Fibroblast of lung (primary cell): ENCODE data around the gene PXYLP1. TPM values are rescaled to one million over a fixed set of nuclear protein-coding genes. Genes with fewer than 3 reads are reported as not detected.

Source experiments
- DNase-seq, 2 donors: peaks; one replicate each; pipeline versions ENCODE4 v3.0.0 to v3.0.0-alpha.2; 2010; ENCODE audit warnings: low read depth in 2 of 2
- H2AFZ ChIP-seq: 2 replicates; pipeline ENCODE4 v1.5.1; 2012; ENCODE audit warnings: low read length, control low read depth, inconsistent platforms
- H3K27ac ChIP-seq: 2 replicates; pipeline ENCODE4 v1.5.1; 2011; ENCODE audit warnings: low read length, control low read depth; ENCODE audit not compliant: insufficient read depth
- H3K27me3 ChIP-seq: 2 replicates; pipeline ENCODE4 v1.5.1; 2011; ENCODE audit warnings: mild to moderate bottlenecking, low read length; ENCODE audit not compliant: control insufficient read depth, insufficient read depth
- H3K36me3 ChIP-seq: 2 replicates; pipeline ENCODE4 v1.5.1; 2011; ENCODE audit warnings: low read length; ENCODE audit not compliant: control insufficient read depth, insufficient read depth
- H3K4me1 ChIP-seq: 2 replicates; pipeline ENCODE4 v1.5.1; 2011; ENCODE audit warnings: low read length; ENCODE audit not compliant: control insufficient read depth, insufficient read depth; ENCODE audit errors: extremely low read depth
- H3K4me2 ChIP-seq: 2 replicates; pipeline ENCODE4 v1.5.1; 2011; ENCODE audit warnings: low read length, control low read depth; ENCODE audit not compliant: insufficient read depth; ENCODE audit errors: extremely low read depth
- H3K4me3 ChIP-seq, 4 experiments: fragments of 200-600 bp in 1 of 4; sonication (generic) in 1 of 4; replicated peaks in 1 of 4; 2 replicates each; pipeline ENCODE4 v1.5.1; 2011 to 2016; ENCODE audit warnings: low read length in 4 of 4, low read depth in 3 of 4, mild to moderate bottlenecking in 3 of 4, control low read depth in 2 of 4, inconsistent platforms in 1 of 4, mixed read lengths in 1 of 4; ENCODE audit not compliant: insufficient read depth in 1 of 4; ENCODE audit errors: control extremely low read depth in 1 of 4
- H3K79me2 ChIP-seq: 2 replicates; pipeline ENCODE4 v1.5.1; 2012; ENCODE audit warnings: mild to moderate bottlenecking, low read length, inconsistent platforms; ENCODE audit not compliant: control insufficient read depth, insufficient read depth
- H3K9ac ChIP-seq: 2 replicates; pipeline ENCODE4 v1.5.1; 2011; ENCODE audit warnings: mild to moderate bottlenecking, low read length, control low read depth; ENCODE audit not compliant: insufficient read depth
- H3K9me3 ChIP-seq: 2 replicates; pipeline ENCODE4 v1.5.1; 2012; ENCODE audit warnings: low read depth, low read length; ENCODE audit not compliant: control insufficient read depth, insufficient read depth
- H4K20me1 ChIP-seq: 2 replicates; pipeline ENCODE4 v1.5.1; 2011; ENCODE audit warnings: low read length; ENCODE audit not compliant: control insufficient read depth, insufficient read depth; ENCODE audit errors: extremely low read depth
- EZH2 ChIP-seq: IDR thresholded peaks from 2 replicates; pipeline ENCODE4 v1.5.1; 2012; ENCODE audit warnings: low read length, control low read depth, mild to moderate bottlenecking; ENCODE audit errors: missing control alignments
- polyA plus RNA-seq, 2 donors: library from polyadenylated mRNA; depleted of rRNA in 1 of 2; stranded (reverse) in 1 of 2; unstranded in 1 of 2; fragments of >200 nt; gene quantifications; 2 replicates each; pipeline ENCODE4 v1.2.1, GENCODE V29; 2011 to 2012; ENCODE audit warnings: missing spikeins in 1 of 2
- total RNA-seq: library from RNA; depleted of rRNA; stranded (reverse); fragments of >200 nt; gene quantifications from 2 replicates; pipeline ENCODE4 v1.2.1, GENCODE V29; 2014
- TF ChIP-seq, protein P1 (sequence below), 2 donors: IDR thresholded peaks in 1 of 2; conservative IDR thresholded peaks in 1 of 2; 1 replicate in 1 of 2; 2 replicates in 1 of 2; pipeline ENCODE4 v1.5.1; 2011 to 2012; ENCODE audit warnings: low read length in 2 of 2, control low read depth in 1 of 2, inconsistent platforms in 1 of 2, low read depth in 1 of 2, mild to moderate bottlenecking in 1 of 2

The PXYLP1 gene
- total and polyA plus RNA-seq, 2 donors (not counting 1 experiment from before 2014, with no cell fraction given) = 5.1 to 7.0 TPM

DNA sequence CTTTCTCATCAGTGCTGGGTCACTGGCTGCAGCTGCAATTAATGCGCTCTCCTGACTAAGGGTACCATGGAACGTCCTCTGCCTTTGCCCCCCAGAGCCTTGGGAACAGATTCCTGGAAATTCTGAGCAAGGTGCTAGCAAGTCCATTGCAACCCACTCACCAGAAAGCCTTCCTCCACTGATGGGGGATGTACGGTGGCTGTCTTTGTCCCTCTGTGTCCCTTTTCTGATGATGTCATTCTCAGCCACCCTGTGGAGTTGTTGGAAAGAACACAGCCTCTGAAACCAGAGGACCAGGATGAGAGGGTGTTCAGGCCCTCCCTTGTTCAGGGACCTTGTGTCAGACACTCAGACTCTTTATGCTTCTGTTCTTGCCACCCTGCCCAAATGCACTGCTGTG, 98.6 kb downstream of the PXYLP1 start:
- Histone ChIP-seq H2AFZ (no peak overlapping the region), H3K79me2 (no peaks in the 10 kb centered on the region), H4K20me1 (no peaks in the 10 kb centered on the region), H3K4me2 (no peak overlapping the region), H3K36me3 (no peaks in the 10 kb centered on the region), H3K9ac (no peak overlapping the region), H3K4me1 (peaks cover 29% of the 10 kb centered on the region), H3K27me3 (no peaks in the 10 kb centered on the region), H3K9me3 (no peaks in the 10 kb centered on the region), H3K4me3 (no peak overlapping the region), H3K27ac (peak overlapping the region; percentile 83)
- no peak for DNase-seq
- TF ChIP-seq EZH2 = no peak
- TF ChIP-seq, protein P1, sequence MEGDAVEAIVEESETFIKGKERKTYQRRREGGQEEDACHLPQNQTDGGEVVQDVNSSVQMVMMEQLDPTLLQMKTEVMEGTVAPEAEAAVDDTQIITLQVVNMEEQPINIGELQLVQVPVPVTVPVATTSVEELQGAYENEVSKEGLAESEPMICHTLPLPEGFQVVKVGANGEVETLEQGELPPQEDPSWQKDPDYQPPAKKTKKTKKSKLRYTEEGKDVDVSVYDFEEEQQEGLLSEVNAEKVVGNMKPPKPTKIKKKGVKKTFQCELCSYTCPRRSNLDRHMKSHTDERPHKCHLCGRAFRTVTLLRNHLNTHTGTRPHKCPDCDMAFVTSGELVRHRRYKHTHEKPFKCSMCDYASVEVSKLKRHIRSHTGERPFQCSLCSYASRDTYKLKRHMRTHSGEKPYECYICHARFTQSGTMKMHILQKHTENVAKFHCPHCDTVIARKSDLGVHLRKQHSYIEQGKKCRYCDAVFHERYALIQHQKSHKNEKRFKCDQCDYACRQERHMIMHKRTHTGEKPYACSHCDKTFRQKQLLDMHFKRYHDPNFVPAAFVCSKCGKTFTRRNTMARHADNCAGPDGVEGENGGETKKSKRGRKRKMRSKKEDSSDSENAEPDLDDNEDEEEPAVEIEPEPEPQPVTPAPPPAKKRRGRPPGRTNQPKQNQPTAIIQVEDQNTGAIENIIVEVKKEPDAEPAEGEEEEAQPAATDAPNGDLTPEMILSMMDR (conservative IDR thresholded peaks at IDR 0.05 in 1 of 2, IDR thresholded peaks at IDR 0.05 in 1 of 2; ENCODE audit: low read depth in 1 of 2, low read length in 2 of 2) = no peak

GRCh38 chr3:141330718-141331376, 99.2 kb downstream of the PXYLP1 start:
- Histone ChIP-seq H3K79me2 (no peaks in the 10 kb centered on the region), H2AFZ (no peak overlapping the region), H3K36me3 (no peaks in the 10 kb centered on the region), H3K27me3 (no peaks in the 10 kb centered on the region), H3K9ac (no peak overlapping the region), H3K27ac (peak overlapping the region; percentile 83), H4K20me1 (no peaks in the 10 kb centered on the region), H3K4me1 (peaks cover 35% of the 10 kb centered on the region), H3K4me2 (no peak overlapping the region), H3K4me3 (no peak overlapping the region), H3K9me3 (no peaks in the 10 kb centered on the region)
- TF ChIP-seq EZH2 = no peak
- TF ChIP-seq, protein P1 (conservative IDR thresholded peaks at IDR 0.05 in 1 of 2, IDR thresholded peaks at IDR 0.05 in 1 of 2; ENCODE audit: low read depth in 1 of 2, low read length in 2 of 2) = no peak
- DNase-seq = peak in 1 of 2 donors; percentile 38

DNA sequence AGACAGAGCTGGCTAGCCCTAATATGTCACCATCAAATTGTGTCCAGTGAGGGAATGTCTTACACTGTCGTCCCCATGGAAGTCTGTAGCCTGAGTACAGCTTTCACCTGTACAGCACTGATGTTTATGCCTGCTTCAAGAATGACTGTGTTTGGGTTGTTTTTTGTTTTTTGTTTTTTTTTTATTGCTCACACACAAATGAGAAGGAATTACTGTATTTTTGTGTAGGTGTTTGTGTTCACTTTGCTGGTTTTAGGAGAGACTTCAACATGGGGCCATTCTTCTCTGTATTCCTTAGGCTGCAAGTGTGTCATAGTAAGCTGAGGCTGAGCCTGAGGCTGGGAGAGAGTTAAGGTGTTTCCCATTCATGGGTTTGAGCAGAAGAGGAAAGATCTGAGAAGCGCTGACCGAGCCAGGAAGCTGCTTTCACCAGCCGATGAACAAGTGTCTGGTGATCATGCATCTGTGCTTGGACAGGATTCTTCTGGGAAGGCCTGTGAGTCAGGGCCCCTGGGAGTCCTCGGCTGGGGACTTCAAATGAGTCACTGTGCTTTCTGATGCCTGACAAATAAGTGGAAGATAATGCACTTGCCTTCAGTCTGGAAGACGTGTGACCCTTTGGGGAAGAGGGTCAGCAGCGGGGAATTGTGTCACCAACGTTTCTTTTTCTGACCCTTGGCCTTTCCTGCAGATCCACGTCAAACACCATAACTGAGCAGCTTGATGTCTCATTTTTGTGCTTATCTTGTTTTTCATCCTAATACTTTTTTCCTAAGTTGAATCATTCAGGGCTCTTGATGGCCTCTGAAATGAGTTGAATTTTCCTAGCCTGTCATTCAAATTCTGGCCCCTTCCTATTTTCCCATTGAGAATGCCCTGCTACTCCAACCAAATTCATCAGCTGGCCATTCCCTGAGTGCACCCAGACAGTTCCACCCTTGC, 100.0 kb downstream of the PXYLP1 start:
- Histone ChIP-seq H3K4me1 (peaks cover 38% of the 10 kb centered on the region), H3K9me3 (no peaks in the 10 kb centered on the region), H4K20me1 (no peaks in the 10 kb centered on the region), H3K79me2 (no peaks in the 10 kb centered on the region), H3K27me3 (no peaks in the 10 kb centered on the region), H3K27ac (peak overlapping the region; percentile 83), H3K36me3 (no peaks in the 10 kb centered on the region), H2AFZ (no peak overlapping the region), H3K4me3 (no peak overlapping the region), H3K9ac (peak overlapping the region; percentile 57), H3K4me2 (peak overlapping the region; percentile 28)
- TF ChIP-seq, protein P1 (conservative IDR thresholded peaks at IDR 0.05 in 1 of 2, IDR thresholded peaks at IDR 0.05 in 1 of 2; ENCODE audit: low read depth in 1 of 2, low read length in 2 of 2) = no peak
- no peak for TF ChIP-seq EZH2
- peak; percentile 95 to 99 for DNase-seq
